HG02678 (cell line): ENCODE measurements around the gene VPS16.
"Not testable (repeated sequence)": the region's sequence is repeated elsewhere in the genome, so short reads cannot be mapped to it uniquely, and the experiment has no call there.

Experiments used
- ATAC-seq: cut with Tn5 transposase; IDR thresholded peaks from one replicate; pipeline ENCODE4 v1.9.1; 2021; ENCODE audit warnings: mild to moderate bottlenecking, moderate library complexity; ENCODE audit not compliant: unreplicated experiment

Gene VPS16

GRCh38 chr20:2806351-2806701 lies 34.2 kb upstream of the VPS16 start:
- no peak for ATAC-seq

DNA sequence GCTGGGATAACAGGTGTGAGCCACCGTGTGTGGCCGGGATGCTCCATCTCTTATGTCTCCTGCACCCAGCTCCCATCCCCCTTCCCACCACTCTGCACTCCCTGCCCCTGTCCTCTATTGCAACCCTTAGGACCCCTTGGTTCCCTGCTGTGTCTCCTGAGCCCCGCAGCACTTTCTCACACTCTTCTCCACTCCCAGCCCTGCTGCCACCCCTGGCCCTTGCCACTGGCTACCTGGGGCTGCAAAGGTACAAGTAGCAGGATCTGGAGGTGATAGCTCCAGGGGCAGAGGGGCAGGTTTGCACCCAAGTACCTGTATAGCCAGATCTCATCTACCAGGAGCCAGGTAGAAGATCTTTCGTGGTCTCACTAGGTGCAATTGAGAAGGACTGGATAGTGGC lies 33.5 kb upstream of the VPS16 start:
- no peak for ATAC-seq

DNA sequence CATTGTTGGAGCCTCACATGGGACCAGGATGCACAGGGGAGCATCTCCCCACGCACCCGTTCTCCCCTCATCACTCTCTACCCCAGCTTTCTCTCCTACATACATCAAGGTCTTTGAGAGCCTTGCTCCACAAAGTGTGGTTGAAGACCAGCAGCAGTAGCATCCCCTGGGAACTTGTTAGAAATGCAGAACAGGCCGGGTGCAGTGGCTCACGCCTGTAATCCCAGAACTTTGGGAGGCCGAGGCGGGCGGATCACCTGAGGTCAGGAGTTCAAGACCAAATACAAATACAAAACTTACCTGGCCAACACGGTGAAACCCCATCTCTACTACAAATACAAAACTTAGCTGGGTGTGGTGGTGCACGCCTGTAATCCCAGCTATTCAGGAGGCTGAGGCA lies 32.6 kb upstream of the VPS16 start:
- ATAC-seq: not testable (repeated sequence)

- ATAC-seq: no peak
Measured at GRCh38 chr20:2809690-2810089, 30.9 kb upstream of the VPS16 start.

DNA sequence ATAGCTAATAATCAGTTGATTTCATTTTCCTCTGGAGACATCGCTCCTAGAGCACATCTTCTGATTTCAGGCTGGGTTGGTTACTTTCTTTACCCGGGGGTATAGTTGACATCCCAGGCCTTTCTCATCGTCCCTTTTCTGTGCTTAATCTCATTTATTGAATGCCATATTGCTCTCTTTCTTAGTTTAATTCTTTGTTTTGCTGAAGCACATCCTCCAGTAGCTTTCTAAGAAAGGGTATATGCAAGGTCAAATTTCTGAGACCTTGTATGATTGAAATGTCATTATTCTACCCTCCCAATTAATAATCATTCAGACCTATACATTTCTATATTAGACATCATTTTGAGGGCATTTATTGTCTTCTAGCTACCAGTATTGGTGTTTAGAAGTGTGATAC lies 28.4 kb upstream of the VPS16 start:
- ATAC-seq: no peak

- ATAC-seq: no peak
Measured at GRCh38 chr20:2814076-2814475, 26.5 kb upstream of the VPS16 start.

DNA sequence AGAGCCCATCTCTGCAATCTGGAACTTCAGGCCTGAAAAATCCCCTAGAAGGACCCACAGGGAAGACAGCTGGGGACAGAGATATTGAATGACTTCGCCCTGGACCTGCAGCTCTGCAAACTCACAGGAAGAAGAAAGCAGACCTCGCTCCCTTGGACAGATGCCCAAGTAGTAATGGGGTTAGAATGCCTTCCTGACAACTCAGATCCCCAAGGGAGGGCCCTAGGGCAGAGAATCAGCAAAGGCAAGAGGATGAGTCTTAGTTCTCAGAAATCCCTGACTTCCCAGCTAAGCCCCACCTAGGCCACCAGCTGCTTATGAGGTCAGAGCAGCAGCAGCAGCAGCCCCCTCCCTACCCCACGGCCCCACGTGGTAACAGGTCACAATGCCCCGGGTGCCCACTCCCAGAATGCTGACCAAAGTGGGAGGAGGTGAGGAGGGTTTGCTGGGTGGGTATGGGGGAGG lies 25.9 kb upstream of the VPS16 start, which contains the start of gene C20orf141:
Gene C20orf141, plus strand, starts transcription at position 401 of the 465 bp plus-strand sequence. CDS start 198 bp downstream, outside the sequence.
- no peak for ATAC-seq

GRCh38 chr20:2815242-2815900 lies 25.2 kb upstream of the VPS16 start:
- no peak for ATAC-seq

- ATAC-seq: no peak
Measured at GRCh38 chr20:2816030-2816582, 24.4 kb upstream of the VPS16 start, which contains the start of gene TMEM239. TSS of gene TMEM239 (plus strand) at chr20:2816364. CDS start at chr20:2816555, 191 bp downstream.

- ATAC-seq: no peak
Measured at GRCh38 chr20:2816583-2817340, 23.8 kb upstream of the VPS16 start.

- no peak for ATAC-seq
Measured at GRCh38 chr20:2817341-2817726, 23.2 kb upstream of the VPS16 start.

GRCh38 chr20:2817891-2818595 lies 22.5 kb upstream of the VPS16 start:
- no peak for ATAC-seq

DNA sequence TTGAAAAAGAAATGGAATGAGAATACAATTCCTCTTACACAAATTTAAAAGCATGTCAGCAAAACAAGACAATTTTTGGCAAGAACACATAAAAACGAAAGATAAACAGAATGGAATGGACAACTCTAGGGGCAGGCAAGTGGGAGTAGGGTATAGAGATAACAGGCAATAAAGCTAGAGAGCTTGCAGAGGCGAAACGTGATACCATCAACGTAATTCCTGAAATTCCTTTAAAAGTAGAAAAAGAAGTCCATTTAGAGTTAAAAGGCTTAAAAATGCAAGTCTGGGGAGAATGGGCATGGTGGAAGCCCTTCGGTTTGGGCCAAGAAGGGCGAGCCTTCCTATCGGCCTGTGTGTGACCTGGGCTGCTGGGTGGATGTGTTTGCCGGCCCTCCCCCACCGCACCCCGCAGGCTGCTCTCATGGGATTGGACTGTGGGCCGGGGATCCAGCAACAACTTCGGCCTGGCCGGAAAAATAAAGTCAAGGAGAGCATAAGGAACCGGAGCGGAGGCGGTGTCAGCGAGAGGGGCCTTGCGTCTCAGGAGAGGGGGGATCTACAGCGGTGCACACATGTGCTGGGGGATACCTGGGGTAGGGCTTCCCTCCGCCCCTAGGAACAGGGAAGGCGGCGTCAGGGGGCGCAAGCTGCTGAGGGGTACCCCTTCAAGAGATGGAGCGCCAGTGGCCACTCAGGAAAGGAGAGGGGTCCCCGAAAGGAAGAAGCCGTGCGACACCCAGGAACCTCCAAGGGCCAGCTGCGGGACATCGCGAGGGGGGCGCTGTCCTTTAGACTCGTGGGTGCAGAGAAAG lies 20.3 kb upstream of the VPS16 start:
- ATAC-seq: no peak

- ATAC-seq: no peak
Measured at GRCh38 chr20:2820896-2821869, 19.4 kb upstream of the VPS16 start.

DNA sequence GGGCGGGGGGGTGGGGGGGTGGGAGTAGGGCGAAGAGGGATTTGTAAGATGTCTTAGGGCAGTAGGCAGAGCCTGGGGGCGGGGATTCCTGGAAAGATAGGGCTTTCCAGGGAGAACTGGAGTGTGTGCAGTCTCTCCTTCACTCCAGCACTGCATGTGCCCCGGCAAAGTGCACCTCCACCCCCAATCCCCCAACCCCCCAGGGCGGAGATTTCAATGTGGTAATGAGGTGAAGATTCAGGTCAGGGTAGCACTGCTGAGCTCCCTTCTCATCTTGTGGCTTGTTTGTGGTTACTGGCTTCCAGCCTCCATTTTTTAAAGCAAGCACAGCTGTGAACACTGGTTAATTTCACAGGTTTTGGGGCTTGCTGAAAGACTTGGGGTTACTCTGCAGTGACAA lies 18.5 kb upstream of the VPS16 start:
- no peak for ATAC-seq

- ATAC-seq: no peak
Measured at GRCh38 chr20:2825761-2826160, 14.8 kb upstream of the VPS16 start.

DNA sequence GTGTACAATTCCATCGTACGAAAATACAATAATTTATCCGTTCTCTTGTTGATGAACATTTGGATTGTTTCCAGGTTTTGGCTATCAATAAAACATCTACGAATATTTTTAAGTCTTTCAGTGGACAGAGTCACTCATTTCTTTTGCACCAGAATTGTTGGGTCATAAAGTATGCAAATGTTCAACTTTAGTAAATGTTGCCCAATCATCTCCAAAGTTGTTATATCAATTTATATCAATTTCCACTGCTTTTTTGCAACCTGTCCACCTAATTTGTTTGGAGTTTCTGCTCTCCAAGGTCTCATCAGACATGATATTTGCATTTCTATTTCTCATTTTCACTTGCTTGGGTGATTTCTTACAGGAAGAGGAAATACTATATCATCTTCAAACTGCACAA lies 13.9 kb upstream of the VPS16 start:
- ATAC-seq: no peak

DNA sequence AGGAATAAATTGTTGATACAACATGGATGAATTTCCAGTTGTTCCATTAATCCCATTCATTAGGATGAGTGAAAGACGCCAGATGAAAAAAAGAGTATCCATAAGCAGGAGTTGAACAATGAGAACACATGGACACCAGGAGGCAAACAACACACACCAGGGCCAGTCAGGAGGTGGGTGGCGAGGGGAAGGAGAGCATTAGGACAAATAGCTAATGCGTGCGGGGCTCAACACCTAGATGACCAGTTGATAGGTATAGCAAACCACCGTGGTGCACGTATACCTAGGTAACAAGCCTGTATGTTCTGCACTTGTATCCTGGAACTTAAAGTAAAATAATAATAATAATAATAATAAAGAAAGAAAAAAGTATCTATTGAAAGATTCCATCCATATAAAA lies 11.2 kb upstream of the VPS16 start:
- ATAC-seq: no peak

- not testable (repeated sequence) for ATAC-seq
Measured at GRCh38 chr20:2831206-2831605, 9.3 kb upstream of the VPS16 start.
